ENCODE measurements around the gene AGPAT3. TPM values are rescaled to one million over a fixed set of nuclear protein-coding genes. Genes with fewer than 3 reads are reported as not detected.

AGPAT3 gene
- polyA plus RNA-seq, 1 donor = 37.6 TPM

DNA sequence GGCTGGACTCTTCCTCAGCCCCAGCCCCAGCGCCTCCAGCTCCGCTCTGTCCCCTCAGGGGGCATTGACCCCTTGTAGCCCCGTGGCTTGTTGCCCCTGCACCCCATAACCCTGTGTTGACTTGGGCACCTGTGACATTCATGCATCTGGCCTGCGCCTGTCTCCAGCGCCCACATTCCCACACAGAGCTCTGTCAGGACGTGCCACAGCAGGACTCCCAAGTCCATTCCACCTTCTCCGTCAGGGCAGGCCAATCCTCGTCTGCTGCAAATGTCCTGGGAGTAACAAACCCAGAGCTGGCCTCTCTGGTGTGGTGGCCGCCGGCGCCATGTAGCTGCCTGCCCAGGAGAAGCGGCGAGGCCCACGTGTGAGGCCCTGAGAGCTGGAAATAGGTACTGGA lies 60.6 kb downstream of the AGPAT3 start:
- DNase-seq = no peak

DNA sequence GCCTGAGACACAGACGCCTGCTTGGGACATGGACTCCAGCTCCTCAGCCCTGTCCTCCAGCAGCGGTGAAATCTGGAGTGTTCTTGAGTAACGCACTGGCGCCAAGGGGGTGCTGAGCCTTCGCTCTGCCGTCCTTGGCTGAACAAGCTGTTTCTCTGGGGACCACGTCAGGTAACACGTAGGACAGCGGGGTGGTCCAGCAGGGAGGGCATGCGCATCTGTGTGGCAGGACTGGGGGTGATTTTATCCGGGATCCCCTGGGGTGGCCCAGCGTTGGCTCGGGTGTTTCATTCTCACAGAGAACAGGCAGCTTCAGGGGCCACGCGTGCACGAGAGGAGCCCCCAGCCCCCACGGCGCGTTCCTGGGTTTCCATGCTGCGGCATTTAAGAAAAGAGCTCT lies 61.2 kb downstream of the AGPAT3 start:
- no peak for DNase-seq

DNA sequence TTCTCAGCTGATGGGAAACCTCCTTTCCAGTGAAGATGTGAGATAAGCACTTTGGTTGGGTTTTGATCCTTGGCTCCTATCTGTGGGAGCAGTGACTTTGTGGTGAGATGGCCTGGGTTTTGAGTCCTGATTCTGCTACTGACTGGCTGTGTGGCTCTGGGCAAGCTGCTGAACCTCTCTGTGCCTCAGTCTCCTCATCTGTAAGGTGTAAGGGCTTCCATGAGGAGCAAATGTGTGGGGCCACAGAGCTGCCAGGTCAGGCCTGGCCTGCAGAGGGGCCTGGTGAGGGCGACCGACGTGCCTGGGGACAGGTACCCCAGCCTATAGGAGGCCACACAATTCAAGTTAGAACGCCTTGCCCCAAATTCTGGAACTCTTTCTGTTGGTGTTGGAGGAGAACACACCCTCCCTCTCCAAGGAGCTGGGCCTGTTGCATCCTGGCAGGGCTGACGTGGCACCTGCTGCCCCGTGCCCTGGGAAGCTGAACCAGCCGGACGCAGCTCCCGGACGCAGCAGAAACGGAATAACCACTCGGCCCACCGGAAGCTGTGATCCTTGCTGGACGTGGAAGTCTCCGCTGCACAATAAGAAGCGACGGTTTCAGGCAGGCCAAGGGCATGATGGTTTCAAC lies 62.7 kb downstream of the AGPAT3 start:
- no peak for DNase-seq

DNA sequence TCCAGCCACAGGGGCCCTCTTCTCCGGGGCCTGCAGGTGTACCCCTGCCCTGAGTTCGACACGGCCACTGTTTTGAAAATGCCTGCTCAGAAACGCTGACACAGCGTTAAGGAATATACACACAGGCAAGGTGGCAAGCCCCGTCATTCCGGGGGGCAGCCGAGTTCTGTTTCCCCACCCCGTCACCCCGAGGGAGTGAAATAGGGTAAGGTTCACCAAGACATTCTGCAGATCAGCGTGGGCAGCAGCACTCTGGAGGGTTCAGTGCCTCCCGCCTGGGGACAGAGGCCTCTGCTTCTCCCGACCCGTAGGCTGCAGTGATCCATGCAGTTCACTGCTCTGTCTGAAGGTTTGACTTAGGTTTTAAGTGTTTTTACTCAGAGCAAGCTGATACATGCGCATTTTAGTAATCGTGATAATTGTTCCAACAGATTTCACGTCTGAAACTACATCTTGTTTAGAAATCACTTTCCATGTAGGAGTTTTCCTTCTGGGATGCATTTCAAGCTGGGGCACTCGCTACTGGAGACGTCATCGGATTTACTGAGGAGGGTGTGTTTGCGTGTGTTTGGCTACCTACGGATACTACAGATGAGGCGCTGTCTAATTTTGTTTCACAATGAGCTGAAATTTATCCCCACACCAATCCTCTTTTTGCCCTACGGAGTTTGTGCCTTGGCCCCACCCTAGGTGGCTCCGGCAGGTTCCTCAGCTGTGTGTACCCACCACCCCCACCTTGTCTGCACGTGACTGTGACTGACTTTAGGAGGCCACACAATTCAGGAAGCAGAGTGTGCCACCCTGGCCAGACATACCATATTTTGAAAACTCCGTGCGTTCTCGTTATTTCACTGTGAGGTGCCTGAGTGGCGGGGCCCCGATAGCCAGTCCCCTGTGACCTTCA lies 63.5 kb downstream of the AGPAT3 start:
- DNase-seq = peak; percentile 70

DNA sequence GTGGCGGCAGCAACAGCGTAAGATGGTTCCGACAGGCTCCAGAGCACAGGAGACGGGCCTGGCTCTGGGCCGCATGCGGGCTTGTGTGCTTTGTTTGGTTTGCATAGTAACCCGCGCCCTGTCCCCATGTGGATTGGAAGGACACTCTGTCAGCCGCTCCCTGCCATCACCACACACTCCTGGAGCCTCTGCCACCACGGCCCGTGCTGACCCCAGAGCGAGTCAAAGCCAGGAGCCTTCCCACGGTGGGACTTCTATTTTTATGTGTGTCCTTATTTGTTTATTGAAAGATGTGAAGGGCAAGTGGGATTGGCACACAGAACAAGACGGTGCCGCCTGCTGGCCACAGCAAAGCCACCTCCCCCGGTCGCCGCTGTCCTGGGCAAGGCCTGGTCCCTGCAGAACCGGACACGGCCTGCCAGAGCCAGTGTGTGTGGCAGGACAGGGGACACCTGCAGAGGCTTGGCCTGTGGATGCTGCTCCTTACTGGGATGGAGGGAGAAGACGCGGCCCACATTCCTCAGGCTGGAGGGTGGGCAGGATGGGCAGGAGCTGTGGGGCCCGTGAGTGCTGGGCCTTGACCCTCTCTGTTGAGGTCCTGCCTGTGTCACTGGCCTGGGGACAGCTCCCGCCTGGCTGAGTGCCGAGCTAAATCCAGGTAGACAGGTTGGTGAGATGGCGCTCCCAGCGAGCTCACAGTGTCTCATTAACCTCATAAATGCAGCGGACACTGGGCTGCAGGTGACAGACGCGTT lies 64.4 kb downstream of the AGPAT3 start:
- no peak for DNase-seq

DNA sequence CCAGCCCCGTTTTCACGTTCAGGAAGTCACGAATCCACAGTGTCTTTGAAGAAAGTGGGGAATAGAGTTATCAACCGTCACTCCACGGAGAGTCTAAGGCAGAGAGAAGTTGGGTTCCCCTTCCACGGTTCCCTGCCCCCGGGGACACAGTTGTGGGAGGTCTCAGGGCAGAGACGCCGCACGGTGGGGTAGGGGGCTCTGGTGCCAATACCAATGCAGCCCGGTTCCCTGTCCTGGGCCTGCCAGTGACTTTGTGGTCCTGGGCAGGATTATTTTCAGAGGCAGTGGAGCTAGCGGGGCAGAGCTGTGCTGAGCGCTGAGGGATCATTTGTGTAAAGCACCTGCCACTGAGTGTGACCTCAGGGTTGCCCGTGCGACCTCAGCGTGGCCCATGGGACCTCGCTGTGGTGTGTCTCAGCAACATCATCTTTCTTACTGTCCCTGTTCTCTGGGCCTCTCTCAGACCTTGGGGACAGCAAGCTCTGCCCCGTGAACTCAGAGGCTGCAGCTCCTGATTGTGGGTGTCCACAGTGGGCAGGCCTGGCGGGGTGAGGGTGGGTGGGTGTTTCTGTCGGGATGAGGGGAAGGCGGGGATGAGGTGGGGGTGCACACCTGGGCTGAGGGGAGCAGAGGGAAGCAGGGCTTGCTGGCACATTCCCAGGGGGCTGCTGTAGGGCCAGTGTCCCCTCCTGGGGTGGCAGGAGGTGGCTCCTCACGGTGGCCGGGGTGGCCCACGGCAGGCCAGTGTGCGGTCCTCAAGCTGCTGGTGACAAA lies 65.2 kb downstream of the AGPAT3 start:
- no peak for DNase-seq

DNA sequence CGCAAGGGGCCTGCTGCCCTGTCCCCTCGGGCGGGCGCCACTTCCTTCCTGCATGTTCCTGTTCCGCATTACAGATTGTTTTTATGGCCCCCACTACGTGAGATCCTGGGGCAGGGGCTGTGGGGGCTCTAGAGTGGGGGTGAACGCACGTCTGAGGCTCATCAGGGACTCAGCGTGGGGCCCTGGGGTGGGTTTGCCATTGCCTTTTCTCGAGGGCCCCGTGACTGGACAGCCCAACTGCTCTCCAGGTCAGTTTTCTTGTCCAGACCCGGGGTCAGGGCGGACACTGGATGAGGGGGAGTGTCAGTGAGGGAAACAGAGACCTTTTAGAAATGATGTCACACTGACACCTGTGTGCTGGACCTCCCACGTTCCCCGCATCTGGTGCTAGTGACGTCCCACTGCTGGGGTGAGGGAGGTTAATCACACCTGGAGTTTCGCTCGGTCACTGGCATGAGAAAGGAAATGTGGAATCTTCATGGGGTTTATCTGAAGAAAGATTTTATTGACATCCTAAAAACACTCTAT lies 65.9 kb downstream of the AGPAT3 start:
- no peak for DNase-seq

DNA sequence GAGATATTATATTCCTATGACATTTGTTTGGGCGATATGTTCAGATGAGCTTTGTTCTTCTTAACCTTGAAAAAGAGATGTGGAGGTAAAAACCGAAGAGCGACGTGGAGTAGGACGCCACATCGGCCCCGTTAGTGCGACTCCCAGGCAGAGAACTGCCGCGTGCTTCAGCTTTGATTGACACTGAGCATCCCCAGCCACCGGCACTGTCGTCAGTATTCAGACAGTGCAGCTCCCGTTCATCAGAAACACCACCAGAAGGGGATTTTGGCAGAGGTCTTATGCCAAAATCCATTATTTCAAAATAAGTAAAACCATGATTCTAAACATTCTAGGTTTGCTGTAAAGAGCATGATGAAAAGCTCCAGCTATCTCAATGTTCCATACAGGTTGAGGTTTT lies 66.5 kb downstream of the AGPAT3 start:
- no peak for DNase-seq

DNA sequence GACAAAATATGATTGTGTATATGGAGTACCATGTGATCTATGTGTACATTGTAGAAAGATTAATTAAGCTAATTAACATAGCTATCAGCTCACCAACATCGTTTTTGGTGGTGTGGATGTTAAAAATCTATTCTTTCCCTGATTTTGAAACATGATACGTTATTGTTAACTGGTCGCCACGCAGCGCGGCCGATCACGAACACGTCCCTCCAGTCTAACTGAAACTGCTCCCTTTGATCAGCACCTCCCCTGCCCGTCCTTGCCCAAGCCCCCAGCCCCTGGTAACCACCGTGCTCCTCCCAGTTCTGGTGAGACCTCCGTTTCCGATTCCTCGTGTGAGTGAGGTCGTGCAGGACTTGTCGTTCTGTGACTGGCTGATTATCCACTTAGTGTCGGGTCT lies 67.0 kb downstream of the AGPAT3 start:
- DNase-seq = no peak

DNA sequence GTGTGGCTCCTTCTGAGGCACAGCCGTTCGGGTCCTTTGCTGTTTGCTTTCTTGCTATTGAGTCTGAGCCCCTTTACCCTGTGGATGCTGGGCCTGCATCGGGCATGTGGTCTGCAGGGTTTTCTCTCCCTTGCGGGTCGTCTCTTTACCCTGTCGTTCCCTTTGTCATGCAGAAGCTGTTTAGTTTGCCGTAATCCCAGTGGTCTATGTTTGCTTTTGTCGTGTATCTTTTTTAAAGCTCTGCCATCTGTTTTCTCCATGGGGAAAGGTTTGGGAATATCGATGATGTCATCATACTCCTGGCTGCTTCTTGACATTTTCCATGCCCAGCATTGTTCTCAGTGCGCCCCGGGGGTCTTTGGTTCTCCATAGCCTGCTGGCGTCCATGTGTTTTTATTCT lies 68.2 kb downstream of the AGPAT3 start:
- DNase-seq = no peak

DNA sequence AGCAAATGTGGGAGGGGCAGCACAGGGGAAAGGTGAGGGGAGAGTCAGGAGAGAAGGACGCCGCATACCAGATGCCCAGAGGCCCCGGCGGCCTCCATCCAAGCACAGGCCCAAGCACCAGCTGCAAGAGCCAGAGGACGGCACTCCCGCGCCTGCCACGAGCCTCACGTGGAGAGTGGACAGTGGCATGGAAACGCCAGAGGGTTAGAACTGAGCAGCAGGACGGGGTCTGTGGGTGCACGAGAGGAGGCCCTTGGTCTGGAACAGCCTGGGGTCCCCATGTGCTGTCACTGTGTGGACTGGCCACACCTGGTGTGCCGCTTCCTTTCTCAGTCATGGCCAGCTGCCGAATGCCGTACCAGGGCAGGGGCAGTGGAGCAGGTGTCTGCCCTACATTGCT lies 68.7 kb downstream of the AGPAT3 start:
- DNase-seq = no peak

DNA sequence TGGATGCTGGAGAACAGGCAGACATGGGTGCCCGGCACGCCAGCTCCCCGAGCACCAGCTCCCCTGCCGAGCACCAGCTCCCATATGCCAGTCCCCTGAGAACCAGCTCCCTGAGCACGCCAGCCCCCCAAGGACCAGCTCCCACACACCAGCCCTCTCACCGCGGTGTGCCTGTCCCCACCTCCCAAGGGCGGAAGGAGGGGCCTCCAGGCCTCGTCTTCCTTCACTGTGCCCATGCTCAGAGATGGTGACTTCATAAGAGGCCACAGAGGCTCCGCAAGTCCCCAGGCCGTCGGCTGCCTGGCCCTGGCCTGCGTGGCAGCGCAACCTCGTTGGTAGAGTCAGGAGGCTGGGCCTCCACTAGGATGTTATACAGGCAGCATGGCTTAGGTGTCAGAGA lies 69.1 kb downstream of the AGPAT3 start:
- DNase-seq = no peak

DNA sequence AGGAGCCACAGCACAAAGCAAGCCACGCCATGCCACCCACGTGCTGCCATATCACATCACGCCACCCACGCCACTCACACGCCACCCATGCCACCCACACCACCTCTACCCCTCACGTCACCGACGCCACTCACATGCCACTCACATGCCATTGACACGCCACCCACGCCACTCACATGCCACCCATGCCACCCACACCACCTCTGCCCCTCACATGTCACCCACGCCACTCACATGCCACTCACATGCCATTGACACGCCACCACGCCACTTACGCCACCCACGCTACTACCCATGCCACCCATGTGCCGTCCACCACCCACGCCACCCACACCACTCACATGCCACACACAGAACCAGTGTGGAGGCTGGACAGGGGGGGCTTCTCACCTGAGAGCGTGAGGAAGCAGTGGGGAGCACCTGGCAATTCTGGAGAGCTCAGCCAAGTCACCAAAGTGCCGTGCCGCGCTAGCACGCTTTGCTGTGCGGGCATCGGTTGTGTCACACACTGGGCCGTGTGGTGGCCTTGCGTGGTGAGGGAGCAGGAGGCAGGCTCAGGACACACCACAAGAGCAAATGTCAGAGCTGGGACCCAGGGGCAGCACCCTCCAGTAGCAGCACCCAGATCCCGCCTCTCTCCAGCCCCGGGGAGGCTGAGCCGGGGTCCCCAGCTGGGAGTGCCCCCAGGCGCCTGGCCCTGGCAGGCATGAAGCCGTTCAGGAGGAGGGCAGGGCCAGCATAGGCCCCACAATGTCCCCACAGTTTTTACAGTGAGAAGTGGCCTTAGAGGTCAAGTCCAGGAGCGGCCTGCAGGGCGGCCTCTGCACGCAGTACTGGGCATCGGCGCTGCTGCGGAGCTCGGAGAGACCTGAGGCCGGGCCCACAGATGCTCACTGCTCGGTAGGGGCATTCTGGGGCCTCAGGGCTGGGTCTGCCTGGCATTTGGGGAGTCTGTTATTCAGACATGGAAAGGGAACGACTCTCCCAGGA lies 70.0 kb downstream of the AGPAT3 start:
- DNase-seq = no peak

DNA sequence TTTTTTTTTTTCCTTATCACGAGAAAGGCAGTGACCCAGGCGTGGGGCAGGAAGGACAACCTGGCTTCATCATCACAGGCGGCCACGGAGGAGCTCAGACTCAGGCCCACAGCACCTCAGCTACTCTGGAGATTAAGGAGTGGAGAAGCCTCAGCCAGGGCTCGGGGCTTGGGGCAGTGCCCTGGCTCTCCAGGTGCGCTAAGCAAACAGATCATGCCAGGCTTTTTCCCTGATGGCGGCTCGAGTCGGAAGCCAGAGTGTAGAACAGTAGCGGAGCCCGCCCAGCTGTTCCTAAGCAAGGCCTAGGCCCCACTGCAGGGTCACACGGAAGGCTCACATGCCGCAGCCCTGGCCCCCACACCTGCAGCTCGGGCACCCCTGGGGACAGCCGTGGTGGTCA lies 70.7 kb downstream of the AGPAT3 start:
- no peak for DNase-seq

DNA sequence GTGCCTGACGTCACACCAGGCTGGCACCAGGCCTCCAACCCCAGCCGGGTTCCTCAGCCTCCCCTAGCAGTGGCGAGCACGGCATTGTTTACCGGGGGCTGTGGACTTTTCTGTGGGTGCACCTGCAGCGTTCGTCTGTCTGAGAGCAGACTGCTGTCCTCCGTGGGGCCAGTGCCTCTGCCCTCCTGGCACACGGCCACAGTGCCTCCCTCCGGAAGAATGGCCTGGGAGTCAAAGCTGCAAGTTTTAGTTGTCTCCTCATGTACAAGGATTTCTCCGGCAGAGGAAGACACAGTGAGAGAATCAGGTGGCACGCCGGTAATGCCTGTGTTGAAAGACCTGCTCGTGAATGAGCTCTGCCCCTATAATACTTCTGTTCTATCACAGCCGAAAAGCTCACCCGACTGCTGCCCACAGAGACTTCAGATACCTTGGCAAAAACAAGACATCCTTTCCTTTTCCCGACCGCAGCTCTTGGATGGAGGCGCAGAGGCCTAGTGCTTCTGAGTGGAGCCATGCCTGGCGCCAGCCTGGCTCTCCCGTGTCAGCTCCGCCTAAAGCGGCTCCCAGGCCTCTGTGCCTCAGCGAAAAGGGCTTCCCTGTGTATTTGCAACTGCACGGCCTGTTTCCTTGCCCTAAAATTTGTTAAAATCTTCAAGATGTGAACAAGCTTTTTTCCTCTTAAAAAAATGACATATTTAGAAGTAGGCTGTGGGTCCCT lies 71.4 kb downstream of the AGPAT3 start:
- DNase-seq = no peak

DNA sequence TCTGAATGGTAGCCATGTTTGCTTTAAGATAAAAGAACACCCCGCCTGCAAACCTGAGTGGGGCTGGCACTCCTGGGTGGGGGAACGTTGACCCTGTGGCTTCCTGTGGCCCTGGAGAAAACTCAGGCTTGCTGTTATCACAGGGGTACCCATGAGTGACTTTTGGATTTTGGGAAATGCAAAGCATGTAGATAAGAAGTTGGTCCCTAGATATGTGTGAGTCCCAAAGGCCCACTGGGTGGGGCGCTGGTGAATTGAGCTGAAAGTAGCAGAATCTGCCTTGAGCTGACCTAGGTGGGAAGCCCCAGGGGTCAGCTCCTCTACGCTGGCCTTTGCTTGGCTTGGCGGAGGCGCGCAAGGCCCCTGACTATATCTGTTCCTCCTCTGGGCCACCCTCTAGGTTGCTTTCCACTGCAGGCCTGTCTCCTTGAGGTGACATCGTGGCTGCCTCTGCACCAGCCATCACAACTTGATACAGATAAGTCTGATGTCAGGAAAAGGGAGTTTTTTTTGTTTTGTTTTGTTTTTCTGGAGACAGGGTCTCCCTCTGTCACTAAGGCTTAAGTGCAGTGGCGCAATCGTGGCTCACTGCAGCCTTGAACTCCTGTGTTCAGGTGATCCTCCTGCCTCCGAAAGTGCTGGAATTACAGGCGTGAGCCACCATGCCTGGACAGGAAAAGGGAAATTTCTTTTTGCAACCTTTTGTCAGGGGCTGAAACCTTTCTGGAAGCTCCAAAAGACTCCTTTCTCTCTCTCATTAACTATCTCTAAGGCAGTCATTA lies 72.2 kb downstream of the AGPAT3 start:
- DNase-seq = no peak

DNA sequence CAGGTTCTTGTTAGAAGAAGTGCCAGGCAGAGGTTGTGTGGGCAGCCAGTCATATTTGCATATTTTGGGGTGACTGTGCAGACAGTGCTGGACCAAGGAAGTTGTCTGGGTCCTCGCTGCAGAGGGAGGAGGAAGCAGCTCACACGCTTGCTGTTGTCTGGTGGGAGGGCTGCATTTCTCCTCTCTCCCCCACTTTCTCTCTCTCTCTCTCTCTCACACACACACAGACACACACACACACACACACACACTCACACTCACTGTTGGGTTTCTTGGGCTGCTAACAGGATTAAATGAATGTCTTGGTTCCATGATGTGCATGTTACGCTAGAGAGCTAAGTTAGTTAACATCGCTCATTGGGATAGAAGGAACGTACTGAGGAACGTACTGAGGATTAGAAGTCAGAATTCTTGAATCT lies 72.9 kb downstream of the AGPAT3 start:
- no peak for DNase-seq

DNA sequence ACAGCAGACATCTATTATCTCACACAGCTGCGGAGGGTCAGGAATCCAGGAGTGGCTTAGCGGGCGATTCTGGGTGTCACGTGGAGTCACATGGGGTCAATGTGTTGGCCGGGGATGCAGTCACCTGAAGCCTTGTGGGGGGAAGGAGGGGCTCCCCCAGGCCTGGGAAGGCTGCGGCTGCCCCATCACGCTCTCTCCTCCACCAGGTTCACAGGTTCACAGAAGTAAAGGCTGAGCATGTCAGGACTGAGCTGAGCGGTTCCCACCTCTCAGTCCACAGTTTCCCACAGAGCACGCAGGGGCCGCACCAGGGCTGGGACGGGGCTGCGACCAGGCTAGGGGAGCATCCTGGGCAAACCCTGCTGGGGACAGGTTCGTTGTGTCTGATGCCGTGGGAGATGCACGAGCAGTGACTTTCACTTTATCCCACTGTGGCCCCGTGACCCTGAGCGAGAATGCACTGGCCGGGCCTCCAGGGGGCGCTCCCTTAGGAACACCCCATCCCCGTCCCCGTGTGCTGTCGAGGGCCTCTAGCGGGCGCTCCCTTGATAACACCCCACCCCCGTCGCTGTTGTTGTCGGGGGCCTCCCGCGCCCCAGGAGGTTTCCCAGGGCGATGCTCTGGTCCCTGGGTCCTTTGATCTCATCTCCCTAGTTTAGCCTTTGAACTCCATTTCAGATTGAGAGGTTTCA lies 73.9 kb downstream of the AGPAT3 start:
- peak; percentile 49 for DNase-seq

Data from hindlimb muscle (tissue), 1 donor.